ENCODE measurements around the gene MACROD2.

Gene MACROD2

GRCh38 chr20:15831201-15831600 is 1835.9 kb downstream of the MACROD2 start:
- H3K36me3 ChIP-seq = no peaks in the 10 kb centered on the region
- H3K4me3 ChIP-seq (ENCODE audit: low read depth in 1 of 2, low read length in 1 of 2) = no peak overlapping the region
- H3K27me3 ChIP-seq = no peaks in the 10 kb centered on the region
- H3K9me3 ChIP-seq = no peaks in the 10 kb centered on the region
- no peaks in the 10 kb centered on the region for H3K4me1 ChIP-seq (ENCODE audit: control insufficient read depth in 1 of 2, insufficient read depth in 1 of 2, low read depth in 1 of 2, low read length in 1 of 2)
- no peak overlapping the region for H3K27ac ChIP-seq
- no peak for TF ChIP-seq CTCF (IDR thresholded peaks at IDR 0.05)

GRCh38 chr20:15832512-15832911 is 1837.2 kb downstream of the MACROD2 start:
- no peak for TF ChIP-seq CTCF (IDR thresholded peaks at IDR 0.05)

GRCh38 chr20:15834857-15835256 is 1839.5 kb downstream of the MACROD2 start:
- H3K9me3 ChIP-seq = no peaks in the 10 kb centered on the region
- H3K36me3 ChIP-seq = no peaks in the 10 kb centered on the region

More at GRCh38 chr20:15832512-15832911, 1837.2 kb downstream of the MACROD2 start:
- Histone ChIP-seq H3K4me1 (ENCODE audit: control insufficient read depth in 1 of 2, insufficient read depth in 1 of 2, low read depth in 1 of 2, low read length in 1 of 2) (no peaks in the 10 kb centered on the region), H3K9me3 (no peaks in the 10 kb centered on the region), H3K36me3 (no peaks in the 10 kb centered on the region), H3K27me3 (no peaks in the 10 kb centered on the region), H3K4me3 (ENCODE audit: low read depth in 1 of 2, low read length in 1 of 2) (no peak overlapping the region), H3K27ac (no peak overlapping the region)

GRCh38 chr20:15835811-15836210 is 1840.5 kb downstream of the MACROD2 start:
- Histone ChIP-seq H3K36me3 (no peaks in the 10 kb centered on the region), H3K9me3 (no peaks in the 10 kb centered on the region), H3K4me3 (ENCODE audit: low read depth in 1 of 2, low read length in 1 of 2) (no peak overlapping the region), H3K27me3 (no peaks in the 10 kb centered on the region), H3K27ac (no peak overlapping the region), H3K4me1 (ENCODE audit: control insufficient read depth in 1 of 2, insufficient read depth in 1 of 2, low read depth in 1 of 2, low read length in 1 of 2) (no peaks in the 10 kb centered on the region)
- no peak for TF ChIP-seq CTCF (IDR thresholded peaks at IDR 0.05)

More at GRCh38 chr20:15834857-15835256, 1839.5 kb downstream of the MACROD2 start:
- no peak overlapping the region for H3K4me3 ChIP-seq (ENCODE audit: low read depth in 1 of 2, low read length in 1 of 2)
- H3K4me1 ChIP-seq (ENCODE audit: control insufficient read depth in 1 of 2, insufficient read depth in 1 of 2, low read depth in 1 of 2, low read length in 1 of 2) = no peaks in the 10 kb centered on the region
- no peak for TF ChIP-seq CTCF (IDR thresholded peaks at IDR 0.05)
- no peaks in the 10 kb centered on the region for H3K27me3 ChIP-seq
- no peak overlapping the region for H3K27ac ChIP-seq

- Histone ChIP-seq H3K27me3 (no peaks in the 10 kb centered on the region), H3K9me3 (no peaks in the 10 kb centered on the region), H3K27ac (no peak overlapping the region), H3K4me1 (ENCODE audit: control insufficient read depth in 1 of 2, insufficient read depth in 1 of 2, low read depth in 1 of 2, low read length in 1 of 2) (no peaks in the 10 kb centered on the region), H3K4me3 (ENCODE audit: low read depth in 1 of 2, low read length in 1 of 2) (no peak overlapping the region), H3K36me3 (no peaks in the 10 kb centered on the region)
- TF ChIP-seq CTCF (IDR thresholded peaks at IDR 0.05) = no peak
Measured at GRCh38 chr20:15836634-15837033, 1841.3 kb downstream of the MACROD2 start.

GRCh38 chr20:15837563-15837962 is 1842.2 kb downstream of the MACROD2 start:
- Histone ChIP-seq H3K4me3 (ENCODE audit: low read depth in 1 of 2, low read length in 1 of 2) (no peak overlapping the region), H3K36me3 (no peaks in the 10 kb centered on the region), H3K27me3 (no peaks in the 10 kb centered on the region), H3K4me1 (ENCODE audit: control insufficient read depth in 1 of 2, insufficient read depth in 1 of 2, low read depth in 1 of 2, low read length in 1 of 2) (no peaks in the 10 kb centered on the region), H3K27ac (no peak overlapping the region), H3K9me3 (no peaks in the 10 kb centered on the region)
- TF ChIP-seq CTCF (IDR thresholded peaks at IDR 0.05) = no peak
